HG03280 (cell line): ENCODE results near the gene PSRC1.

Source experiments
- ATAC-seq: cut with Tn5 transposase; IDR thresholded peaks from one replicate; pipeline ENCODE4 v1.9.1; 2021; ENCODE audit warnings: mild to moderate bottlenecking, moderate library complexity; ENCODE audit not compliant: unreplicated experiment

Gene PSRC1

GRCh38 chr1:109273570-109274288 is 9.2 kb downstream of the PSRC1 start:
- ATAC-seq, result no peak

- no peak for ATAC-seq
Observed at GRCh38 chr1:109272831-109273547, 10.0 kb downstream of the PSRC1 start.

- no peak for ATAC-seq
Observed at GRCh38 chr1:109272021-109272799, 10.7 kb downstream of the PSRC1 start.

- no peak for ATAC-seq
Observed at GRCh38 chr1:109271458-109271857, 11.5 kb downstream of the PSRC1 start.

GRCh38 chr1:109270623-109271317 is 12.2 kb downstream of the PSRC1 start:
- ATAC-seq, result no peak

GRCh38 chr1:109269981-109270622 is 12.8 kb downstream of the PSRC1 start:
- ATAC-seq, result no peak

- no peak for ATAC-seq
Observed at GRCh38 chr1:109269212-109269980, 13.5 kb downstream of the PSRC1 start.

- no peak for ATAC-seq
Observed at GRCh38 chr1:109268431-109269211, 14.3 kb downstream of the PSRC1 start.

- ATAC-seq, result no peak
Observed at GRCh38 chr1:109267743-109268300, 15.1 kb downstream of the PSRC1 start.

- ATAC-seq, result no peak
Observed at GRCh38 chr1:109266965-109267364, 16.0 kb downstream of the PSRC1 start.

GRCh38 chr1:109265741-109266330 is 17.1 kb downstream of the PSRC1 start:
- ATAC-seq, result no peak

GRCh38 chr1:109265016-109265415 is 17.9 kb downstream of the PSRC1 start:
- ATAC-seq, result no peak

- ATAC-seq, result no peak
Observed at GRCh38 chr1:109264379-109264755, 18.6 kb downstream of the PSRC1 start.

- peak; percentile 81 for ATAC-seq
Observed at GRCh38 chr1:109263597-109264378, 19.2 kb downstream of the PSRC1 start.

- no peak for ATAC-seq
Observed at GRCh38 chr1:109263234-109263596, 19.7 kb downstream of the PSRC1 start.

- no peak for ATAC-seq
Observed at GRCh38 chr1:109262231-109263055, 20.5 kb downstream of the PSRC1 start.

GRCh38 chr1:109261578-109261977 is 21.4 kb downstream of the PSRC1 start:
- ATAC-seq, result no peak
